Nephron progenitor cell (in vitro differentiated cells): Measurements from ENCODE around the gene TGM6.

Experiments used
- DNase-seq: peaks from one replicate; pipeline ENCODE4 v3.0.0; 2021
- H3K27ac Mint-ChIP-seq: 2 replicates; pipeline ENCODE4 v1.8.0; 2021; ENCODE audit warnings: mild to moderate bottlenecking, moderate library complexity, mixed read lengths
- H3K27me3 Mint-ChIP-seq: 2 replicates; pipeline ENCODE4 v1.8.0; 2021; ENCODE audit warnings: mild to moderate bottlenecking, low read depth, mixed read lengths; ENCODE audit not compliant: poor library complexity
- H3K36me3 Mint-ChIP-seq: 2 replicates; pipeline ENCODE4 v1.8.0; 2021; ENCODE audit warnings: low read depth, mixed read lengths
- H3K4me1 Mint-ChIP-seq: 2 replicates; pipeline ENCODE4 v1.8.0; 2021; ENCODE audit warnings: mixed read lengths
- H3K4me3 Mint-ChIP-seq: 2 replicates; pipeline ENCODE4 v1.8.0; 2021; ENCODE audit warnings: mild to moderate bottlenecking, moderate library complexity, mixed read lengths
- H3K9me3 Mint-ChIP-seq: 2 replicates; pipeline ENCODE4 v1.8.0; 2021; ENCODE audit warnings: mild to moderate bottlenecking, moderate library complexity, mixed read lengths
- TF ChIP-seq, protein P1 (sequence below): fragments of 200-600 bp; sonication (generic); IDR thresholded peaks from 2 replicates; pipeline ENCODE4 v1.5.0; 2021; ENCODE audit warnings: antibody characterized with exemption

TGM6 gene

DNA sequence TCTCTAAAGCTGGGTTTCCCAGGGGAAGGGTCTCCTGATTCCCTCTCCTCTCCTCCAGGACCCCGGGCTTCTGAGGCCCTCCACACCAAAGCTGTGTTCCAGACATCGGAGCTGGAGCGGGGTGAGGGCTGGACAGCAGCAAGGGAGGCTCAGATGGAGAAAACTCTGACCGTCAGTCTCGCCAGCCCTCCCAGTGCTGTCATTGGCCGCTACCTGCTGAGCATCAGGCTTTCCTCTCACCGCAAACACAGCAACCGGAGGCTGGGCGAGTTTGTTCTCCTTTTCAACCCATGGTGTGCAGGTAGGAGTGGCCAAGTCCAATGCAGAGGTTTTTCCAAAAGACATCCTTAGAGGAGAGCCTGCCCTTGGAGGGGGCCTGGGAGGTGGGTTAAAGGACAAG, 14.4 kb downstream of the TGM6 start:
- TF ChIP-seq, protein P1, sequence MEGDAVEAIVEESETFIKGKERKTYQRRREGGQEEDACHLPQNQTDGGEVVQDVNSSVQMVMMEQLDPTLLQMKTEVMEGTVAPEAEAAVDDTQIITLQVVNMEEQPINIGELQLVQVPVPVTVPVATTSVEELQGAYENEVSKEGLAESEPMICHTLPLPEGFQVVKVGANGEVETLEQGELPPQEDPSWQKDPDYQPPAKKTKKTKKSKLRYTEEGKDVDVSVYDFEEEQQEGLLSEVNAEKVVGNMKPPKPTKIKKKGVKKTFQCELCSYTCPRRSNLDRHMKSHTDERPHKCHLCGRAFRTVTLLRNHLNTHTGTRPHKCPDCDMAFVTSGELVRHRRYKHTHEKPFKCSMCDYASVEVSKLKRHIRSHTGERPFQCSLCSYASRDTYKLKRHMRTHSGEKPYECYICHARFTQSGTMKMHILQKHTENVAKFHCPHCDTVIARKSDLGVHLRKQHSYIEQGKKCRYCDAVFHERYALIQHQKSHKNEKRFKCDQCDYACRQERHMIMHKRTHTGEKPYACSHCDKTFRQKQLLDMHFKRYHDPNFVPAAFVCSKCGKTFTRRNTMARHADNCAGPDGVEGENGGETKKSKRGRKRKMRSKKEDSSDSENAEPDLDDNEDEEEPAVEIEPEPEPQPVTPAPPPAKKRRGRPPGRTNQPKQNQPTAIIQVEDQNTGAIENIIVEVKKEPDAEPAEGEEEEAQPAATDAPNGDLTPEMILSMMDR = no peak
- no peaks in the 10 kb centered on the region for H3K4me1 Mint-ChIP-seq
- DNase-seq = no peak
- no peak overlapping the region for H3K27ac Mint-ChIP-seq
- H3K4me3 Mint-ChIP-seq = no peak overlapping the region
- H3K9me3 Mint-ChIP-seq = no peaks in the 10 kb centered on the region
- peaks cover 14% of the 10 kb centered on the region for H3K27me3 Mint-ChIP-seq
- H3K36me3 Mint-ChIP-seq = no peaks in the 10 kb centered on the region

DNA sequence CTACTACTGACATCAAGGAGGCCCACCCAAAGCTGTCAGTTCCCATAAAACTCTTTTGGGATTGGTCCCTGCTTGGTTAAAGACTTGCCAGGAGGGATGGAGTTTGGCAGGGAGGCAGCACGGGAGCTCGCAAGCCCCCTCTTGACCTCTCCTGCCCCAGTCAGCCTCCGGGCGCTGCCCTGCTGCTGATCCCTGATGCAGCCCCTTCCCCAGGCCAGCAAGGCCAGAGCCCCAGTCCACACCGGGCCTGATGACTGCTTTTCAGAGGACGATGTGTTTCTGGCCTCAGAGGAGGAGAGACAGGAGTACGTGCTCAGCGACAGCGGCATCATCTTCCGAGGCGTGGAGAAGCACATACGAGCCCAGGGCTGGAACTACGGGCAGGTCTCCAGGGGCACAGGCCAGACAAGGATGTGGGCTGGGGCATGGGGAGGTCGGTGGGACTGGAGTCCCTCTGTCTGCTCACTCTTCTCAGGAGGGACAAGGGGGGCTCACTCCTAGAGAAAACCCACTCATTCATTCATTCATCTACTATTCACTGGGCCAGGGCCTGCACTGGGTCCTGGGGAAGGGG, 15.6 kb downstream of the TGM6 start:
- Mint-ChIP-seq H3K9me3 (no peaks in the 10 kb centered on the region), H3K27me3 (peaks cover 10% of the 10 kb centered on the region), H3K27ac (no peak overlapping the region), H3K36me3 (no peaks in the 10 kb centered on the region), H3K4me1 (no peaks in the 10 kb centered on the region), H3K4me3 (no peak overlapping the region)
- DNase-seq = no peak
- TF ChIP-seq, protein P1 = no peak

- H3K36me3 Mint-ChIP-seq = no peaks in the 10 kb centered on the region
- no peak for DNase-seq
- H3K27me3 Mint-ChIP-seq = peaks cover 8% of the 10 kb centered on the region
- no peak overlapping the region for H3K27ac Mint-ChIP-seq
- no peaks in the 10 kb centered on the region for H3K9me3 Mint-ChIP-seq
- TF ChIP-seq, protein P1 = no peak
- no peak overlapping the region for H3K4me3 Mint-ChIP-seq
- H3K4me1 Mint-ChIP-seq = no peaks in the 10 kb centered on the region
Observed at GRCh38 chr20:2397091-2397490, 16.4 kb downstream of the TGM6 start.

GRCh38 chr20:2397595-2398145, 17.0 kb downstream of the TGM6 start:
- TF ChIP-seq, protein P1 = no peak

GRCh38 chr20:2398449-2398848, 17.7 kb downstream of the TGM6 start:
- H3K4me3 Mint-ChIP-seq = no peak overlapping the region
- TF ChIP-seq, protein P1 = no peak
- H3K27ac Mint-ChIP-seq = no peak overlapping the region
- no peaks in the 10 kb centered on the region for H3K9me3 Mint-ChIP-seq
- H3K4me1 Mint-ChIP-seq = no peaks in the 10 kb centered on the region
- DNase-seq = no peak
- H3K27me3 Mint-ChIP-seq = peaks cover 5% of the 10 kb centered on the region
- H3K36me3 Mint-ChIP-seq = no peaks in the 10 kb centered on the region

More at GRCh38 chr20:2397595-2398145, 17.0 kb downstream of the TGM6 start:
- Mint-ChIP-seq H3K4me1 (no peaks in the 10 kb centered on the region), H3K36me3 (no peaks in the 10 kb centered on the region), H3K9me3 (no peaks in the 10 kb centered on the region), H3K27ac (no peak overlapping the region), H3K4me3 (no peak overlapping the region), H3K27me3 (peaks cover 5% of the 10 kb centered on the region)
- no peak for DNase-seq

DNA sequence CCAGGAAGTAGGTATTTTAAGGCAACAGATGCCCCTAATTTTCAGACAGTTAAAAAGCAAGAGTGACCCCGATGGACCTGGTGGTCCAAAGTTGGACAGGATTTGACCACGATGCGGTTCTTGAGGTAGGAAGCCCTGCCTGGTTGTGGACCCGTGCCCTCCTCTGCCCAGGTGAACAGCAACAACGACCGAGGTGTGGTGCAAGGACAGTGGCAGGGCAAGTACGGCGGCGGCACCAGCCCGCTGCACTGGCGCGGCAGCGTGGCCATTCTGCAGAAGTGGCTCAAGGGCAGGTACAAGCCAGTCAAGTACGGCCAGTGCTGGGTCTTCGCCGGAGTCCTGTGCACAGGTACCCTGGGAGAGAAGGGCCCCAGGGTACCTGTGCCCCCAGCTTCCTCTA, 18.7 kb downstream of the TGM6 start:
- Mint-ChIP-seq H3K36me3 (no peaks in the 10 kb centered on the region), H3K27me3 (no peaks in the 10 kb centered on the region), H3K9me3 (no peaks in the 10 kb centered on the region), H3K27ac (no peak overlapping the region), H3K4me1 (no peaks in the 10 kb centered on the region), H3K4me3 (no peak overlapping the region)
- TF ChIP-seq, protein P1 = no peak
- no peak for DNase-seq
